Upper lobe of left lung (tissue), 6 donors: ENCODE measurements around the gene TPRG1. TPM values are rescaled to one million over a fixed set of nuclear protein-coding genes. Genes with fewer than 3 reads are reported as not detected.
A peak's percentile ranks its signal among the peaks of the same experiment; 100 is the strongest.

Experiments used
- ATAC-seq, 2 donors: fragments of 200-7000 bp; cut with Tn5 transposase; one replicate each; pipeline ENCODE4 v1.9.1; 2022; ENCODE audit warnings: mild to moderate bottlenecking in 2 of 2, moderate library complexity in 2 of 2; ENCODE audit not compliant: low FRiP score in 2 of 2
- DNase-seq, 2 donors: peaks; one replicate each; pipeline ENCODE4 v3.0.0-alpha.2; 2019 to 2020
- H3K27ac ChIP-seq, 4 donors: fragments of 200-600 bp; sonication (generic); one replicate each; pipeline ENCODE4 v1.5.1; 2016 to 2019
- H3K27me3 ChIP-seq, 4 donors: fragments of 200-600 bp; sonication (generic); one replicate each; pipeline ENCODE4 v1.5.1; 2017 to 2019
- H3K36me3 ChIP-seq, 4 donors: fragments of 200-600 bp; sonication (generic); one replicate each; pipeline ENCODE4 v1.5.1; 2016 to 2019
- H3K4me1 ChIP-seq, 4 donors: fragments of 200-600 bp; sonication (generic); one replicate each; pipeline ENCODE4 v1.5.1; 2018 to 2019
- H3K4me3 ChIP-seq, 4 donors: fragments of 200-600 bp; sonication (generic); one replicate each; pipeline ENCODE4 v1.5.1; 2017 to 2019; ENCODE audit warnings: mild to moderate bottlenecking in 2 of 4, moderate library complexity in 1 of 4
- H3K9me3 ChIP-seq, 4 donors: fragments of 200-600 bp; sonication (generic); one replicate each; pipeline ENCODE4 v1.5.1; 2018 to 2019
- EP300 ChIP-seq, 4 donors: sonication (generic); formaldehyde crosslinking; IDR thresholded peaks; one replicate each; pipeline ENCODE4 v1.5.1; 2017; ENCODE audit warnings: antibody characterized with exemption in 4 of 4, control low read depth in 2 of 4
- POLR2A ChIP-seq, 4 donors: fragments of 450-650 bp; IDR thresholded peaks; one replicate each; pipeline ENCODE4 v1.5.1; 2016 to 2017; ENCODE audit warnings: antibody characterized with exemption in 4 of 4, mild to moderate bottlenecking in 2 of 4
- POLR2AphosphoS5 ChIP-seq, 2 donors: sonication (generic); formaldehyde crosslinking; IDR thresholded peaks; one replicate each; pipeline ENCODE4 v1.5.1; 2017; ENCODE audit warnings: antibody characterized with exemption in 2 of 2
- WGBS, 2 donors: methylation state at CpG; one replicate each; pipeline ENCODE4 v1.1.5; 2017 to 2018; 5-methylcytosine and 5-hydroxymethylcytosine counted together
- total RNA-seq, 6 donors: library from RNA; depleted of rRNA in 4 of 6; stranded (reverse); fragments of >200 nt in 4 of 6; gene quantifications; one replicate each; pipeline versions ENCODE4 v1.1.0 to v1.2.1, GENCODE V29; 2016 to 2021
- TF ChIP-seq, protein P1 (sequence below), 6 experiments: fragments of 450-650 bp in 4 of 6; fragments of 200-600 bp in 2 of 6; sonication (generic) in 2 of 6; IDR thresholded peaks; one replicate each; pipeline ENCODE4 v1.5.1; 2016 to 2019; ENCODE audit warnings: antibody characterized with exemption in 6 of 6
- donor health status: DM: no; HTN: no; CAD: no; lungs with moderate emphysema.
- donor health status: DM: no; HTN: yes; CAD: no; lungs with severe emphysema.

The TPRG1 gene
- total RNA-seq, 6 donors from 2014 or later, result 12.8 to 76.5 (median 25.9) TPM

DNA sequence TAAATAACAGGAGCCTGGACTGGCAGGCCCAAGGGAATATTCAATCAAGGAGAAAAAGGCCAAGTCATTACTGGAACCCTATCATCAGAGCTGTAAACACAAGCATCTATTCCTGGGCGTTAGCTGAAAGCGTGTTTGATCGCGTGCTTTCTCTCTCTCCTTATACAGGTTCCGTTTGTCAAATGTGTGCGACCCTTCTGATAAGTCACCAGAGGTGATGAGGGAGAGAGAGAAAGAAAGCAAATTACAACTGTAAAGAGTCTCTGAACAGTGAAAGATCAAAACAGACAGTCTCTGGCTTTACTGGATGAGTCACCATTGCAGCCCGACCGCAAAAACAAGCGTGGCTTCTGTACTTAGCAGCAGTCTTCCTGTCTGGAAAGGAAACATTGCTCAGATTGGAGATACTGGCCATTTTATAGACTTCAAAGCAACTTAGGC, 39.5 kb upstream of the TPRG1 start:
- Histone ChIP-seq H3K9me3 (no peaks in the 10 kb centered on the region), H3K36me3 (no peaks in the 10 kb centered on the region), H3K4me3 (no peak overlapping the region), H3K4me1 (peaks cover 0 to 8% (median 4%) of the 10 kb centered on the region in 4 donors), H3K27ac (peak overlapping the region in 3 of 4 donors; percentile 45 to 67 (median 62)), H3K27me3 (no peaks in the 10 kb centered on the region)
- peak in 1 of 2 donors; percentile 71 for DNase-seq
- peak; percentile 68 to 95 for ATAC-seq
- TF ChIP-seq, protein P1, sequence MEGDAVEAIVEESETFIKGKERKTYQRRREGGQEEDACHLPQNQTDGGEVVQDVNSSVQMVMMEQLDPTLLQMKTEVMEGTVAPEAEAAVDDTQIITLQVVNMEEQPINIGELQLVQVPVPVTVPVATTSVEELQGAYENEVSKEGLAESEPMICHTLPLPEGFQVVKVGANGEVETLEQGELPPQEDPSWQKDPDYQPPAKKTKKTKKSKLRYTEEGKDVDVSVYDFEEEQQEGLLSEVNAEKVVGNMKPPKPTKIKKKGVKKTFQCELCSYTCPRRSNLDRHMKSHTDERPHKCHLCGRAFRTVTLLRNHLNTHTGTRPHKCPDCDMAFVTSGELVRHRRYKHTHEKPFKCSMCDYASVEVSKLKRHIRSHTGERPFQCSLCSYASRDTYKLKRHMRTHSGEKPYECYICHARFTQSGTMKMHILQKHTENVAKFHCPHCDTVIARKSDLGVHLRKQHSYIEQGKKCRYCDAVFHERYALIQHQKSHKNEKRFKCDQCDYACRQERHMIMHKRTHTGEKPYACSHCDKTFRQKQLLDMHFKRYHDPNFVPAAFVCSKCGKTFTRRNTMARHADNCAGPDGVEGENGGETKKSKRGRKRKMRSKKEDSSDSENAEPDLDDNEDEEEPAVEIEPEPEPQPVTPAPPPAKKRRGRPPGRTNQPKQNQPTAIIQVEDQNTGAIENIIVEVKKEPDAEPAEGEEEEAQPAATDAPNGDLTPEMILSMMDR (IDR thresholded peaks at IDR 0.05), result no peak
- TF ChIP-seq POLR2A (IDR thresholded peaks at IDR 0.05) (no peak), POLR2AphosphoS5 (IDR thresholded peaks at IDR 0.05) (no peak), EP300 (IDR thresholded peaks at IDR 0.05) (no peak)
- 57 to 58% methylated on average over 9 of the region's 9 CpGs for WGBS, 2 donors

DNA sequence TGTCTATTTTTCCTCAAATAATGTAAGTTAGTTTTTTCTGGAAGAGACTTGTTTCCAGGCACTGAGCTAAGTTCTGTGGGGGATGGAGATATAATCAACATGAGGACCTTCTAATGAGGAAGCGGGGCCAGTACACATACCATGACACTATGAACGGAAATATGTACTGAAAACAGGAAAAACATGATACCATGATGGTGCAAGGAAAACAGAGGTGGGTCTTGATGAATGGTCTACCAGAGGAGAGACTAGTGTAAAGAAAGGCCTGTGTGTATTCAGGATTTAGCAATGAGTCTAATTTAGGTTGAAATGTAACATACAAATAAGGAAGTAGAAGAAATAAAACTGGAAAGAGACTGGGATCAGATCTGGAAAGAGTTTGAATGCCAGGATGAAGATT, 38.9 kb upstream of the TPRG1 start:
- ATAC-seq (peak in 1 of 2 donors; percentile 25), DNase-seq (no peak)
- Histone ChIP-seq H3K27me3 (no peaks in the 10 kb centered on the region), H3K4me1 (peaks cover 0 to 8% (median 4%) of the 10 kb centered on the region in 4 donors), H3K36me3 (no peaks in the 10 kb centered on the region), H3K4me3 (no peak overlapping the region), H3K27ac (peak overlapping the region in 1 of 4 donors; percentile 31), H3K9me3 (no peaks in the 10 kb centered on the region)
- WGBS, 2 donors, result 68 to 77% methylated on average over 2 of the region's 2 CpGs
- TF ChIP-seq, protein P1 (IDR thresholded peaks at IDR 0.05), result no peak
- TF ChIP-seq EP300 (IDR thresholded peaks at IDR 0.05) (no peak), POLR2A (IDR thresholded peaks at IDR 0.05) (no peak), POLR2AphosphoS5 (IDR thresholded peaks at IDR 0.05) (no peak)

DNA sequence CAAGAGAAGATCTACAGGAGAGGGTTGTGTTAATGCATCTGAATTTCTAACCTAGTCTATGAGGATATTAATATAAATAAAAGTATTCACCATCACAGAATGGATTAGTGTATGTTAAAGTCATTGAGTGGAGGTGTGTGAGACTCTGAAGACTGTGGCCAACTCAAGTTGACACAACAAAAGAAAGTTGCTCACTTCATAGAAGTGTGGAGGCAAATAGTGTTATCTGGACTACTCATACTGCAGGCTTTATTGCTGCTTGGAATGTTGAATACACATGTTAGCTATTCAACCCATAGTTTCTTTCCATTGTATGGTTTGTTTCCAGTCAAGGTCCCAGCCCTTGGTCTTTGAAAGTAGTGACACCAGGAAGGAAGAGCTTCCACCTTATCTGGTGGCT, 38.0 kb upstream of the TPRG1 start:
- Histone ChIP-seq H3K9me3 (no peaks in the 10 kb centered on the region), H3K4me3 (no peak overlapping the region), H3K27me3 (no peaks in the 10 kb centered on the region), H3K36me3 (no peaks in the 10 kb centered on the region), H3K27ac (no peak overlapping the region), H3K4me1 (peaks cover 0 to 8% (median 4%) of the 10 kb centered on the region in 4 donors)
- TF ChIP-seq EP300 (IDR thresholded peaks at IDR 0.05) (no peak), POLR2A (IDR thresholded peaks at IDR 0.05) (no peak), POLR2AphosphoS5 (IDR thresholded peaks at IDR 0.05) (no peak)
- TF ChIP-seq, protein P1 (IDR thresholded peaks at IDR 0.05), result no peak
- ATAC-seq, result no peak
- DNase-seq, result no peak

DNA sequence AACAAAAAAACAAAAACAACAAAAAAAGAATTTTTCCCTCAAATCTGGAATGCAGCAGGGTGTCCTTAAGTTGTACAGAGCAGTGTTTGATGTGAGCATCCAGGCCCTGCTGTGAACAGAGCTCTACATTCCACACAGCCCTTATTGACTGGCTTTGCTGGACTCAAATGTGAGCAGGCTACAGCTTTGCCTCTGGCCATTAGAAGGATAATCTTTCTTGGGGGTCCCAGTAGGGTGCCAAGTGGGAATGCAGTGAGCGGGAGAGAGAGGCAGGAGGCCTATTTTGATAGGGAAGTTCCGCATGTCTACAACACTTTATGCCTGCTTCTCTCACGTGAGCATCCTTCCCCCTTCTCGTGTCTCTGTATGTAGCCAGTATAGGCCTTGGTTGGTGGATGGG, 34.4 kb upstream of the TPRG1 start:
- ATAC-seq (no peak), DNase-seq (no peak)
- Histone ChIP-seq H3K9me3 (no peaks in the 10 kb centered on the region), H3K27ac (no peak overlapping the region), H3K27me3 (no peaks in the 10 kb centered on the region), H3K4me1 (peaks cover 0 to 7% (median 0%) of the 10 kb centered on the region in 4 donors), H3K36me3 (no peaks in the 10 kb centered on the region), H3K4me3 (no peak overlapping the region)
- WGBS, 2 donors, result 80 to 88% methylated on average over 4 of the region's 4 CpGs
- no peak for TF ChIP-seq POLR2AphosphoS5 (IDR thresholded peaks at IDR 0.05)
- TF ChIP-seq EP300 (IDR thresholded peaks at IDR 0.05), result no peak
- TF ChIP-seq POLR2A (IDR thresholded peaks at IDR 0.05), result no peak
- TF ChIP-seq, protein P1 (IDR thresholded peaks at IDR 0.05), result no peak

DNA sequence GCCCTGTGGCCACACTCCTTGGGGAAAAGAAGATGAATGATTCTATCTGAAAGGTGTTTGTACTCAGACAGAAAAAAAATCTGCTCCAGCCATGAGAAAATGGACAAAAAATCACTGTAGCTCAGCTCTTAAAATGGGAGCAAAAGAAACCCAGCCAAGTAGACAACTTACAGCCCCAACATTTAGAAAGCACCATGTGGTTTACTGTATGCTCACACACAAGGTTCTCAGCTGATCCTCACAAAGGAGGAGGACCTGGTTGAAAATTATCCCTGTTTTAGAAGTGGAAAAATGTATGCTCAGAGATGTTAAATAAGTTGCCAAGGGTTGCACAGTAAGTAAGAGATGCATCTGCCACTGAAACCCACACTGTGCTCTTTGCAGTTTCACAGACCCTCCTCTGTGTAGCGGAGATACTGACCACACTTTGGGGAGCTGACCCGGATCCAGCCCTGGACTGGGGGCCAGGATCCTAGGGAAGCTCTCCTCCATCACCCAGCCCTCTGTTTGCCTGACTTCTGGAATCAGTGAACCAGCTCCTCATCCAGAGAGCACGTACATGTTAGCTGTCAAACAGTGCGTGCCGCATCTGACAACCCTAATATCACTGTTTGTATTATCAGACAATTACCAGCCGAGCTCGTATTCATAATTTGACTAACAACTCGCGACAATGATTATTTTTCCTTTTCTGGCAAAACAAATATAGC, 32.7 kb upstream of the TPRG1 start:
- Histone ChIP-seq H3K9me3 (no peaks in the 10 kb centered on the region), H3K4me3 (no peak overlapping the region), H3K27me3 (no peaks in the 10 kb centered on the region), H3K36me3 (no peaks in the 10 kb centered on the region), H3K4me1 (peaks cover 0 to 4% (median 0%) of the 10 kb centered on the region in 4 donors), H3K27ac (peak overlapping the region in 2 of 4 donors; percentile 28 to 30)
- TF ChIP-seq EP300 (IDR thresholded peaks at IDR 0.05), result no peak
- TF ChIP-seq POLR2AphosphoS5 (IDR thresholded peaks at IDR 0.05), result no peak
- TF ChIP-seq POLR2A (IDR thresholded peaks at IDR 0.05), result no peak
- TF ChIP-seq, protein P1 (IDR thresholded peaks at IDR 0.05), result no peak
- WGBS, 2 donors, result 75 to 77% methylated on average over 9 of the region's 9 CpGs
- DNase-seq (no peak), ATAC-seq (peak in 1 of 2 donors; percentile 28)
